Kidney (tissue), 14 donors: Measurements from ENCODE around the gene FPR3. TPM values are rescaled to one million over a fixed set of nuclear protein-coding genes. Genes with fewer than 3 reads are reported as not detected.

ENCODE experiments used
- DNase-seq, 5 donors: peaks; one replicate each; pipeline ENCODE4 v3.0.0-alpha.2; 2013 to 2020
- FAIRE-seq: peaks from 2 replicates; lab custom pipeline; 2012; peaks lifted over from hg19 to GRCh38; lab: Jason Lieb, UNC
- H3K27ac ChIP-seq, 2 donors: one replicate each; pipeline ENCODE4 v1.7.0; 2013; ENCODE audit warnings: low read depth in 2 of 2, low read length in 2 of 2, inconsistent platforms in 1 of 2
- H3K27me3 ChIP-seq: one replicate; pipeline ENCODE4 v1.7.1; 2013; ENCODE audit warnings: low read length, inconsistent platforms; ENCODE audit not compliant: control insufficient read depth, insufficient read depth
- H3K36me3 ChIP-seq, 3 donors: one replicate each; pipeline versions ENCODE4 v1.7.0 to v1.7.1; 2013; ENCODE audit warnings: low read length in 3 of 3, control low read depth in 1 of 3, inconsistent platforms in 1 of 3; ENCODE audit not compliant: insufficient read depth in 3 of 3, control insufficient read depth in 2 of 3
- H3K4me1 ChIP-seq, 3 donors: one replicate each; pipeline versions ENCODE4 v1.7.0 to v1.7.1; 2013; ENCODE audit warnings: low read length in 3 of 3, inconsistent platforms in 1 of 3, low read depth in 1 of 3; ENCODE audit not compliant: control insufficient read depth in 2 of 3, insufficient read depth in 2 of 3
- H3K4me3 ChIP-seq, 3 donors: one replicate each; pipeline versions ENCODE4 v1.7.0 to v1.8.1; 2013; ENCODE audit warnings: low read length in 3 of 3, control low read depth in 1 of 3, inconsistent platforms in 1 of 3
- H3K9ac ChIP-seq, 3 donors: one replicate each; pipeline versions ENCODE4 v1.7.0 to v1.7.1; 2013; ENCODE audit warnings: low read length in 3 of 3, control low read depth in 1 of 3, inconsistent platforms in 1 of 3
- H3K9me3 ChIP-seq, 3 donors: one replicate each; pipeline versions ENCODE4 v1.7.0 to v1.7.1; 2013; ENCODE audit warnings: low read length in 3 of 3, control low read depth in 1 of 3, inconsistent platforms in 1 of 3; ENCODE audit not compliant: control insufficient read depth in 2 of 3, insufficient read depth in 1 of 3
- intact Hi-C: fragments of 100-400 bp; cut with DNase I; formaldehyde crosslinking; loops from one replicate; pipeline ENCODE4 v1.11.1; 2022
- polyA plus RNA-seq: library from polyadenylated mRNA; stranded (reverse); fragments of 350-450 nt; fragmentation: Illumina TruSeq; extraction: RNeasy Lipid Tissue Mini Kit (QIAGEN cat#74804); gene quantifications from one replicate; pipeline ENCODE4 v1.2.3, GENCODE V29; 2014; ENCODE audit warnings: low read depth, low replicate concordance; ENCODE audit not compliant: insufficient read depth
- total RNA-seq: library from RNA; stranded (reverse); fragmentation: NEBNext Ultra II Directional; extraction: Animal tissue kit (Norgen Biotek cat#: 25700); gene quantifications from one replicate; pipeline ENCODE4 v1.2.1, GENCODE V29; 2021
- TF ChIP-seq, protein P1 (sequence below): IDR thresholded peaks from 3 replicates; pipeline ENCODE4 v1.5.1; 2012; ENCODE audit warnings: mild to moderate bottlenecking, moderate library complexity, borderline replicate concordance; ENCODE audit not compliant: insufficient read depth; ENCODE audit errors: extremely low read depth
- donor health status: control.
- donor health status: control.
- donor health status: control.
- donor health status: control.
- donor health status: control.
- donor health status: DM: yes; HTN: yes; CAD: no.
- donor health status: Normal renal cell carcinoma (clear cell type).

The FPR3 gene
- total and polyA plus RNA-seq, 2 donors from 2014 or later: 1.1 to 8.5 TPM

DNA sequence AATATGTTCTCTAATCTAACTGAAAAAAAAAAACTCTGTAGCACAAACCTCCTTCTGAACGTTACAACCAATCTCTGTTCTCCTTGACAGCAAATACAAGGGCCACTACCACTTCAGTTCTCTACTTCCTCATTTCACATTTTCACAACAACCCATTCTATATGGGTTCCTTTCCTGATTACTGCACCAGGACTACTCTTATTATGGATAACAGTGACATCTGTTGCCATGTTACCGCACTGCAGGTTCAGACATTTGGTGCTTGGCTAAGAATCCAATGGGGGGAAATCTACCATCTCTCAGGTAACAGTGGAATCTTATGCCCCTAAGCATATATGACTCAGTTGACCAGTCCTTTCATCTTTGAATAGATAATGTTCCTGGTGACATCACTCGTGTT is 11.6 kb upstream of the FPR3 start:
- Histone ChIP-seq H3K27me3 (no peaks in the 10 kb centered on the region), H3K9me3 (no peaks in the 10 kb centered on the region), H3K9ac (no peak overlapping the region), H3K36me3 (no peaks in the 10 kb centered on the region), H3K4me3 (no peak overlapping the region), H3K27ac (no peak overlapping the region), H3K4me1 (no peaks in the 10 kb centered on the region)
- intact Hi-C loops: no loop called here
- TF ChIP-seq, protein P1, sequence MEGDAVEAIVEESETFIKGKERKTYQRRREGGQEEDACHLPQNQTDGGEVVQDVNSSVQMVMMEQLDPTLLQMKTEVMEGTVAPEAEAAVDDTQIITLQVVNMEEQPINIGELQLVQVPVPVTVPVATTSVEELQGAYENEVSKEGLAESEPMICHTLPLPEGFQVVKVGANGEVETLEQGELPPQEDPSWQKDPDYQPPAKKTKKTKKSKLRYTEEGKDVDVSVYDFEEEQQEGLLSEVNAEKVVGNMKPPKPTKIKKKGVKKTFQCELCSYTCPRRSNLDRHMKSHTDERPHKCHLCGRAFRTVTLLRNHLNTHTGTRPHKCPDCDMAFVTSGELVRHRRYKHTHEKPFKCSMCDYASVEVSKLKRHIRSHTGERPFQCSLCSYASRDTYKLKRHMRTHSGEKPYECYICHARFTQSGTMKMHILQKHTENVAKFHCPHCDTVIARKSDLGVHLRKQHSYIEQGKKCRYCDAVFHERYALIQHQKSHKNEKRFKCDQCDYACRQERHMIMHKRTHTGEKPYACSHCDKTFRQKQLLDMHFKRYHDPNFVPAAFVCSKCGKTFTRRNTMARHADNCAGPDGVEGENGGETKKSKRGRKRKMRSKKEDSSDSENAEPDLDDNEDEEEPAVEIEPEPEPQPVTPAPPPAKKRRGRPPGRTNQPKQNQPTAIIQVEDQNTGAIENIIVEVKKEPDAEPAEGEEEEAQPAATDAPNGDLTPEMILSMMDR: no peak
- FAIRE-seq: no peak
- no peak for DNase-seq

- Histone ChIP-seq H3K9ac (no peak overlapping the region), H3K9me3 (no peaks in the 10 kb centered on the region), H3K27ac (no peak overlapping the region), H3K4me3 (no peak overlapping the region), H3K4me1 (no peaks in the 10 kb centered on the region), H3K27me3 (no peaks in the 10 kb centered on the region), H3K36me3 (no peaks in the 10 kb centered on the region)
- DNase-seq (no peak), FAIRE-seq (no peak)
- intact Hi-C loops: no loop called here
- TF ChIP-seq, protein P1: no peak
Observed at GRCh38 chr19:51784109-51784785, 10.7 kb upstream of the FPR3 start.

GRCh38 chr19:51784922-51785690 is 9.9 kb upstream of the FPR3 start:
- Histone ChIP-seq H3K4me1 (no peaks in the 10 kb centered on the region), H3K9me3 (no peaks in the 10 kb centered on the region), H3K27me3 (no peaks in the 10 kb centered on the region), H3K4me3 (no peak overlapping the region), H3K27ac (no peak overlapping the region), H3K36me3 (no peaks in the 10 kb centered on the region), H3K9ac (no peak overlapping the region)
- FAIRE-seq (no peak), DNase-seq (no peak)
- intact Hi-C loops: no loop called here
- TF ChIP-seq, protein P1: no peak
